Memory B cell (primary cell): ENCODE results near the gene OR2D2.
"Not testable (repeated sequence)": the region's sequence is repeated elsewhere in the genome, so short reads cannot be mapped to it uniquely, and the experiment has no call there.

Experiments used
- ATAC-seq: fragments of 150-1000 bp; cut with Tn5 transposase; 2 replicates; pipeline ENCODE4 v1.10.0; 2021; ENCODE audit warnings: low read depth, mild to moderate bottlenecking, moderate library complexity
- DNase-seq, 2 donors: peaks; one replicate each; pipeline ENCODE4 v3.0.0; 2022; ENCODE audit warnings: low spot score in 2 of 2
- H3K27ac Mint-ChIP-seq: one replicate; pipeline ENCODE4 v1.8.0; 2022; ENCODE audit warnings: mild to moderate bottlenecking, moderate library complexity, mixed read lengths
- H3K27me3 Mint-ChIP-seq: one replicate; pipeline ENCODE4 v1.8.0; 2022; ENCODE audit warnings: mixed read lengths
- H3K36me3 Mint-ChIP-seq: one replicate; pipeline ENCODE4 v1.8.0; 2022; ENCODE audit warnings: mild to moderate bottlenecking, mixed read lengths
- H3K4me1 Mint-ChIP-seq: one replicate; pipeline ENCODE4 v1.8.0; 2022; ENCODE audit warnings: mixed read lengths
- H3K4me3 Mint-ChIP-seq: one replicate; pipeline ENCODE4 v1.8.0; 2022; ENCODE audit warnings: mild to moderate bottlenecking, moderate library complexity, mixed read lengths
- H3K9me3 Mint-ChIP-seq: one replicate; pipeline ENCODE4 v1.8.0; 2022; ENCODE audit warnings: mixed read lengths

The OR2D2 gene

DNA sequence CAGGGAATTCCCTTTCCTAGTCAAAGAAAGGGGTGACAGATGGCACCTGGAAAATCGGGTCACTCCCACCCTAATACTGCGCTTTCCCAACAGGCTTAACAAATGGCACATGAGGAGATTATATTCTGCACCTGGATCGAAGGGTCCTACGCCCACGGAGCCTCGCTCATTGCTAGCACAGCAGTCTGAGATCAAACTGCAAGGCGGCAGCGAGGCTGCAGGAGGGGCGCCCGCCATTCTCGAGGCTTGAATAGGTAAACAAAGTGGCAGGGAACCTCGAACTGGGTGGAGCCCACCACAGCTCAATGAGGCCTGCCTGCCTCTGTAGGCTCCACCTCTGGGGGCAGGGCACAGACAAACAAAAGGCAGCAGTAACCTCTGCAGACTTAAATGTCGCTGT lies 12.5 kb upstream of the OR2D2 start:
- not testable (repeated sequence) for H3K27me3 Mint-ChIP-seq, H3K27ac Mint-ChIP-seq, H3K4me3 Mint-ChIP-seq, H3K9me3 Mint-ChIP-seq, H3K4me1 Mint-ChIP-seq, ATAC-seq, DNase-seq, H3K36me3 Mint-ChIP-seq

DNA sequence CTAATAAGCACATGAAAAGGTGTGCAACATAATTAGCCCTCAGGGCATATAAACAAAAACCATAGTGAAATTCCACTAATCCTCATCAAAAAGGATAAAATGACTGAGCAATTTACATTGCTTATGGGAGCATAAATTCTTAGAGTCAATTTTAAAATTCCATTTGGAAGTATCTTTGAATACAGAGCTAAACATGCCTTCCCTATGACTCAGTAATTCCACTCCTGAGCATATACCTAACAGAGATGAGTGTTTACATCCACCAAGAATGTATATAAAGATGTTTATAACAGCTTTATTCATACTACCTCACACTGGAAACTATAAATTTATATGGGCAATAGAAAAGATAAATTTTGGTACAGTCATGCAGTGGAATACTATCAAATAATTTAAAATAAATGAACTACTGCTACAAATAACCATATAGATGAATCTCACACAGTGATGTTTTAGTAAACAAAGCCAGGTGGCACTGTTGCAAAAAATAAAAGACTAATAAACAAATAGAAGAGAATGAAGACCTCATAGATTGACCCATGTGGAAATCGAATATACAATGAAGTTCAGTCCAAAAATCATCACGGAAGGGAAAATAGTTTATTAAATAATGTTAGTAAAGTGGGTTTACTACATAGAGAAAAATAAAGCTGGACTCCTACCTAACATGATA lies 8.2 kb upstream of the OR2D2 start:
- H3K27ac Mint-ChIP-seq, result no peak overlapping the region
- no peaks in the 10 kb centered on the region for H3K9me3 Mint-ChIP-seq
- no peak for ATAC-seq
- no peak for DNase-seq
- H3K36me3 Mint-ChIP-seq, result no peaks in the 10 kb centered on the region
- H3K4me1 Mint-ChIP-seq, result no peaks in the 10 kb centered on the region
- H3K4me3 Mint-ChIP-seq, result no peak overlapping the region
- peaks cover 13% of the 10 kb centered on the region for H3K27me3 Mint-ChIP-seq

DNA sequence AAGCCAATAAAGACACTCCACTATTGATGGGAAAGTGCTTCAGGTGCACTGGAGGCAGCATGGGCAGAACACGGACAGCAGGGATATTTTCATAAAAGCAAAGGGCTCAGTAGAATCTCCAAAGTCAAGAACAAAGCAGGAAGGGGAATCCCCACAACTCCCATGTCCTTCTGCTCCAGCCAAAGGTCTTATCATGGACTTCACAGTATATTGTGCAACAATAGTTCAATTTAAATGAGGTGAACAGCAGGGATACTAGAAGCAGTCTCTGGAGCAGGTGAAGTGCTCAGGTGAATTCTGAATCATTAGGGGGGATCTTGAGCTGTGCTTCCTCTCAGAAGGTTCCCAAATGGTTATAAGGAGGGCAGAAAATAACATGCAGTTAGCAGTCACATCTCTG lies 6.6 kb upstream of the OR2D2 start:
- Mint-ChIP-seq H3K4me3 (no peak overlapping the region), H3K36me3 (no peaks in the 10 kb centered on the region), H3K27ac (no peak overlapping the region), H3K9me3 (no peaks in the 10 kb centered on the region), H3K4me1 (peaks cover 5% of the 10 kb centered on the region), H3K27me3 (peaks cover 14% of the 10 kb centered on the region)
- DNase-seq (no peak), ATAC-seq (no peak)

DNA sequence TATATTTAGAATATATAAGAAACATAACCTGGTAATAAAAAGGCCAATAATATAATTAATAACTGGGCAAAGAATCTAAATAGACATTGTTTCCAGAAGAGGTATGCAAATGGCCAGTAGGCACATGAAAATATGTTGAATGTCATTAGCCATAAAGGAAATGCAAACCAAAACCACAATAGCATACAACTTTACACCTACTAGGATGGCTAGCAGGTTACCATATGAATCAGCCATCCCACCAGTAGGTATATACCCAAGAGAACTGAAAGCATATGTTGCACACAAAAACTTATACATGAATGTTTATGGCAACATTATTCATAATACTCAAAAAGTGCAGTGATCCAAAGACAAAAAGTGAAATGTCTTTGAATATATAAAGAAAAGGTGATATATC lies 2.7 kb upstream of the OR2D2 start:
- H3K27me3 Mint-ChIP-seq, result peaks cover 19% of the 10 kb centered on the region
- H3K9me3 Mint-ChIP-seq, result no peaks in the 10 kb centered on the region
- no peak overlapping the region for H3K27ac Mint-ChIP-seq
- ATAC-seq (no peak), DNase-seq (no peak)
- H3K36me3 Mint-ChIP-seq, result no peaks in the 10 kb centered on the region
- no peak overlapping the region for H3K4me3 Mint-ChIP-seq
- peaks cover 5% of the 10 kb centered on the region for H3K4me1 Mint-ChIP-seq

DNA sequence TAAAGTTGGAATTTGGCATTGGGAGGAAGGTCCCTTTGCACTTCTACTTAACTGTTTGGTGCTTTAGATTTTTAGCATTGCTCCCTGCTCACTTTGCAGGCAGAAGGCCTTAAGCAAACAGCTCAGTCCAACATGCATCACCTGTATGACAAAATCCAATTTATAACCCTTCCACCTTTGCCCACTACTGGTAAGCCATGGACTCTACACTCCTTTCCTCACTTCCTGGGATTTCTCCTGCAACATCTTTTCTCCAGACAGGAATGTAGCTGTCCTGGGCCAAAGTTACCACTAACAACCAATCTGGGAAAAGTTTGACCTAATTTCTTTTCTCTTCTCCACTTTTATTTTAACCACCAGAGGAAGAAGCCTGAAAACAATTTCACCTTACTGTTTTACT lies 1.8 kb upstream of the OR2D2 start:
- Mint-ChIP-seq H3K4me1 (peaks cover 5% of the 10 kb centered on the region), H3K9me3 (no peaks in the 10 kb centered on the region), H3K27ac (no peak overlapping the region), H3K4me3 (no peak overlapping the region), H3K36me3 (no peaks in the 10 kb centered on the region), H3K27me3 (peaks cover 19% of the 10 kb centered on the region)
- ATAC-seq (no peak), DNase-seq (no peak)

DNA sequence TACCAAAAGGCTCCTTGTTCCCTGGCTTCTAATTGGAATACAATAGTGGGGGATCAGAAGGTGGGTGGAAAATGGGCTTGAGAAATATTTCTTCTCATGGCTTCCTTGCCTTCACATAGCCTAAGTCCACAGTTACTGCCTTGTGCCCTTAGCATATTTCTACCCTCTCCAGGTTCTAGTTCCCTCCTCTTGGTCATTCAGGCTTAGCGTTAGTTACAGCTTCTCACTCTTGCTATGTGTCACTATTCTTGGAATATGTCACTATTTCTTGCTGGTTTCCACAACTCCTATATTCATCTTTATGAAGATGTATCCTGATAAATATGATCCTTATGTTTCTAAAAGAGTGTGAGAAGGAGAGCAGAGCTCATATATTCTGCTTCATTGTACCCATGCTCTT lies 2.5 kb downstream of the OR2D2 start:
- Mint-ChIP-seq H3K4me3 (no peak overlapping the region), H3K4me1 (no peaks in the 10 kb centered on the region), H3K27ac (no peak overlapping the region), H3K36me3 (no peaks in the 10 kb centered on the region), H3K27me3 (peaks cover 6% of the 10 kb centered on the region), H3K9me3 (no peaks in the 10 kb centered on the region)
- DNase-seq (no peak), ATAC-seq (no peak)

DNA sequence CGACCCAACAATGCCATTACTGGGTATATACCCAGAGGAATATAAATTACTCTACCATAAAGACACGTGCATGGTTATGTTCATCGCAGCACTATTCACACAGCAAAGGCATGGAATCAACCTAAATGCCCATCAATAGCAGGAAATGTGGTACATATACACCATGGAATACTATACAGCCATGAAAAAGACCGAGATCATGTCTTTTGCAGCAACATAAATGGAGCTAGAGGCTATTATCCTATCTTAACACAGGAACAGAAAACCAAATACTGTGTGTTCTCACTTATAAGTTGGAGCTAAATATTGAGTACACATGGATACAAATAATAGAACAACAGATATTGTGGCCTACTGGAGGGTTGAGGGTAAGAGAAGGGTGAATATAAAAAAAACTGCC lies 3.5 kb downstream of the OR2D2 start:
- Mint-ChIP-seq H3K27ac (no peak overlapping the region), H3K27me3 (peaks cover 6% of the 10 kb centered on the region), H3K4me3 (no peak overlapping the region), H3K4me1 (no peaks in the 10 kb centered on the region), H3K9me3 (no peaks in the 10 kb centered on the region), H3K36me3 (no peaks in the 10 kb centered on the region)
- no peak for ATAC-seq
- no peak for DNase-seq

DNA sequence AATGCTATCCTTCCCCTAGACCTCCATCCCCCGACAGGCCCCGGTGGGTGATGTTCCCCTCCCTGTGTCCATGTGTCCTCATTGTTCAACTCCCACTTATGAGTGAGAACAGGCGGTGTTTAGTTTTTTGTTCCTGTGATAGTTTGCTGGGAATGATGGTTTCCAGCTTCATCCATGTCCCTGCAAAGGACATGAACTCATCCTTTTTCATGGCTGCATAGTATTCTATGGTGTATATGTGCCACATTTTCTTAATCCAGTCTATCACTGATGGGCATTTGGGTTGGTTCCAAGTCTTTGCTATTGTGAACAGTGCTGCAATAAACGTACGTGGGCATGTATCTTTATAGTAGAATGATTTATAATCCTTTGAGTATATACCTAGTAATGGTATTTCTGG lies 4.6 kb downstream of the OR2D2 start:
- not testable (repeated sequence) for H3K4me1 Mint-ChIP-seq, H3K4me3 Mint-ChIP-seq, DNase-seq, H3K27ac Mint-ChIP-seq, ATAC-seq, H3K36me3 Mint-ChIP-seq, H3K9me3 Mint-ChIP-seq
- peaks cover 11% of the 10 kb centered on the region for H3K27me3 Mint-ChIP-seq

DNA sequence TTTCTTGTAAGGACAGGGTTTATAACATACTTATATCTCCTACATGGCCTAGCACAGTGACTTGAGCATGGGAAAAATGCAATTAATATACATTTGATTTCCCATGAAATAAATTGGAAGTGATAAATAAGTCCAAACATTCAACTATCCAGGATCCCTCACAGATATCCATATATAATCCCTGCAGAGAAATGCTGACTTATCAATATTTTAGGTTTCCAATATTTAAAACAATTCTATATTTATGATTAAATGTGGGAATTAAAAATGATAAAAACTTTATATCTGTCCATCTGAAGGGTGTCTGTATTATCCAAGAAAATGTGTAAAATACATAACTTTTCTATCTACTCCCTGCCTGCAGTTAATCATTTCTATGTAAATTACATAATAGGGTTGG lies 9.5 kb downstream of the OR2D2 start:
- H3K4me3 Mint-ChIP-seq, result no peak overlapping the region
- no peaks in the 10 kb centered on the region for H3K36me3 Mint-ChIP-seq
- H3K4me1 Mint-ChIP-seq, result no peaks in the 10 kb centered on the region
- peaks cover 11% of the 10 kb centered on the region for H3K27me3 Mint-ChIP-seq
- DNase-seq (no peak), ATAC-seq (no peak)
- H3K9me3 Mint-ChIP-seq, result no peaks in the 10 kb centered on the region
- H3K27ac Mint-ChIP-seq, result no peak overlapping the region

DNA sequence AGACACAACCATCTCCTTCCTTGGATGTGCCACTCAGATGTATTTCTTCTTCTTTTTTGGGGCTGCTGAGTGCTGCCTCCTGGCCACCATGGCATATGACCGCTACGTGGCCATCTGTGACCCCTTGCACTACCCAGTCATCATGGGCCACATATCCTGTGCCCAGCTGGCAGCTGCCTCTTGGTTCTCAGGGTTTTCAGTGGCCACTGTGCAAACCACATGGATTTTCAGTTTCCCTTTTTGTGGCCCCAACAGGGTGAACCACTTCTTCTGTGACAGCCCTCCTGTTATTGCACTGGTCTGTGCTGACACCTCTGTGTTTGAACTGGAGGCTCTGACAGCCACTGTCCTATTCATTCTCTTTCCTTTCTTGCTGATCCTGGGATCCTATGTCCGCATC lies 15.4 kb downstream of the OR2D2 start:
- Mint-ChIP-seq H3K4me1 (peaks cover 3% of the 10 kb centered on the region), H3K4me3 (no peak overlapping the region), H3K36me3 (no peaks in the 10 kb centered on the region), H3K9me3 (peaks cover 1% of the 10 kb centered on the region), H3K27me3 (peaks cover 9% of the 10 kb centered on the region), H3K27ac (no peak overlapping the region)
- DNase-seq (no peak), ATAC-seq (no peak)

DNA sequence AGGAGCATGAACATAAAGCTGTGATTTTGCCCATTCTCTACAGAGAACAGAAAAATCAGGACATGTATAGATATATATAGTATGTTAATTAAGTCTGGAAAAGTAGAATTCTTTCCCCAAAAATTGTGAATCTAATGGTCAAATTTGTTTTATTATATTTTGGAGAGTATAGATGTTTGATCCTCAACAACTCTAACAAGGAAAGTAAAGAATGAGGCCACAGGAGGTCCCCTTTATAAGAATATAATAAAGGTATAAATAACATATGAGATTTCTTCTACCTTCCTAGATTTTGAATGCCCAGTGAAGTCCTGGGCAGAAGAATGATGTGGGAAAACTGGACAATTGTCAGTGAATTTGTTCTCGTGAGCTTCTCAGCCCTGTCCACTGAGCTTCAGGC lies 16.0 kb downstream of the OR2D2 start, which contains the start of gene OR10A4:
Gene OR10A4, plus strand, starts transcription at position 301 of the 400 bp plus-strand sequence. Its CDS starts 23 bp downstream, at position 324.
- Mint-ChIP-seq H3K36me3 (no peaks in the 10 kb centered on the region), H3K4me1 (peaks cover 3% of the 10 kb centered on the region), H3K27ac (no peak within 1 kb of the TSS), H3K9me3 (peaks cover 1% of the 10 kb centered on the region), H3K27me3 (peaks cover 9% of the 10 kb centered on the region), H3K4me3 (no peak within 1 kb of the TSS)
- DNase-seq (no peak), ATAC-seq (no peak)

DNA sequence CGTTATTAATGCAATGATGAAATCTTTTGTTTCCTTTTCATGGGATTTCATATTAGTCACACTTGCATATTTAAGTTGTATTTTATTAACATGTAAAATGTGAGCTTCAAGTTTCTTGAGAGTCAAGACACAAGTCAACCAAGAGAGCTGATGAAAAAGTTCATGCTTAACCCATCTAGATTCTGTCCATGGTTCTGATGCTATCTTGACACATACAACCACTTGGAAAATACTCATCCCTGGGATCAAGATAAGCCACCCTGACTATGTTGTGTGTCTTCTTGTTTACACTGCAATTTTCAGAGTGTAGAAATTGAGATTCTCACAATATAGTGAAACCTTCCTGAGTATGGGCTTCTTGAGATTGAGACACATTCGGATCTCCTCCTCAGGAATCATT lies 16.5 kb downstream of the OR2D2 start:
- H3K9me3 Mint-ChIP-seq, result peaks cover 1% of the 10 kb centered on the region
- H3K4me3 Mint-ChIP-seq, result no peak overlapping the region
- H3K27me3 Mint-ChIP-seq, result peaks cover 7% of the 10 kb centered on the region
- DNase-seq (no peak), ATAC-seq (no peak)
- no peak overlapping the region for H3K27ac Mint-ChIP-seq
- no peaks in the 10 kb centered on the region for H3K36me3 Mint-ChIP-seq
- peaks cover 3% of the 10 kb centered on the region for H3K4me1 Mint-ChIP-seq

DNA sequence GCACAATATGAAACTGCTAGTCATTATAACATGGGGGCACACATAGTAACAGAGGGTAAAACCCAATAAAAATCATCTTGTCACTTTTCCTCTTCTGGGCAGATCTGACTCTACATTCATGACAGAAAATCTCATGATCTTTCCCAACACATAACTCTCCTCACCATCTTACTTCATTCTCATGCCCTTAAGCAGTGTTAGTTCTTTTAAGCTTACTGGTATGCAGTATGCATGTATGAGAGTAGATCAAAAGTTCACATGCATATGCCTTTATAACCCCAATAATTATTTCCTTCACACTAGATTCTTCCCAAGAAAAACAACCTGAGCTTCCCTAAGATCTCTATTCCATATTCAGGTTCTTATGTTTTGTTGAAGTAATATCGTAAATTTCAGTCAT lies 21.0 kb downstream of the OR2D2 start:
- H3K4me3 Mint-ChIP-seq, result no peak overlapping the region
- H3K27me3 Mint-ChIP-seq, result peaks cover 4% of the 10 kb centered on the region
- H3K4me1 Mint-ChIP-seq, result no peaks in the 10 kb centered on the region
- DNase-seq, result no peak
- H3K36me3 Mint-ChIP-seq, result no peaks in the 10 kb centered on the region
- no peaks in the 10 kb centered on the region for H3K9me3 Mint-ChIP-seq
- H3K27ac Mint-ChIP-seq, result no peak overlapping the region
- no peak for ATAC-seq

DNA sequence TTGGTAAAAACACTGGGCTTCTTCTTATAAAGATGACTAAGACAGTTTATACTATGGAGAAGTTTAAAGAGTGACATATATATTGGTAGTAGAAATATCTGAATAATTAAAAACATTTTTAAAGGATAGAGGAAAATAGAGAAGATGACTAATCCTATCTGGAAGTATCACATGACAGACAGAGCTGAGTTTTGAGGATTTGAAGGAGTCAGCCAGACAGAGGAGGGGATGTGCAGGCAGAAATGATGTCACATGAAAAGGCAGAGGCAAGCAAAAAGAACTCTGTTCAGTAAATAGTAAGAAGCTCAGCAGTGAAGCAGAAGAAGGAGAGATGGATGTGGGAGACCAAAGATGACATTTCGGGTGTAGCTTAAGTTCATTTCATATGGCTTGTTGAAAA lies 27.9 kb downstream of the OR2D2 start:
- peaks cover 2% of the 10 kb centered on the region for H3K36me3 Mint-ChIP-seq
- DNase-seq (no peak), ATAC-seq (no peak)
- H3K27ac Mint-ChIP-seq, result no peak overlapping the region
- peaks cover 6% of the 10 kb centered on the region for H3K9me3 Mint-ChIP-seq
- no peak overlapping the region for H3K4me3 Mint-ChIP-seq
- H3K27me3 Mint-ChIP-seq, result peaks cover 5% of the 10 kb centered on the region
- no peaks in the 10 kb centered on the region for H3K4me1 Mint-ChIP-seq

DNA sequence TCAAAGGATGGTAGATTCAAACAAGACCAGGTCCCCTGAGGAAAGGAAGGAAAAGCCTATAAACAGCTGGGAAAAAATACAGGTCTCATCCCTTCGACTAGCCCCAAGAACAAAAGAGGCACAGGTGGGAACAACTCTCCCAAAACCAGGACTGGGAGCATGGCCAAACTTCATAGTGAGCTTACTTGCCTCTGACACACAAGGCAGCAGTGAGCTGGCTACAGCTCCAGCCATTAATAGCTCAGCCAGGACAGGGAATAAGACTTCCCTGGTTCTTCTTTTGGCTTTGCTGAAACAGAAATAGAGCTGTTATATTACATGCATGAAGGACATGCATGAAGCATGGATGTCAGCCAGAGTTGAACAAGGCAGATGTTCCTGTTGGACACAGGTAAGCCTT lies 29.3 kb downstream of the OR2D2 start, which contains the start of gene OR10A2:
Gene OR10A2, plus strand, starts transcription at position 97 of the 400 bp plus-strand sequence. CDS start 6,698 bp downstream, outside the sequence.
- DNase-seq (no peak), ATAC-seq (no peak)
- no peaks in the 10 kb centered on the region for H3K4me1 Mint-ChIP-seq
- peaks cover 5% of the 10 kb centered on the region for H3K27me3 Mint-ChIP-seq
- no peak within 1 kb of the TSS for H3K27ac Mint-ChIP-seq
- H3K4me3 Mint-ChIP-seq, result no peak within 1 kb of the TSS
- H3K36me3 Mint-ChIP-seq, result peaks cover 2% of the 10 kb centered on the region
- peaks cover 6% of the 10 kb centered on the region for H3K9me3 Mint-ChIP-seq
